ENCODE results near the gene PEX5L. TPM values are rescaled to one million over a fixed set of nuclear protein-coding genes. Genes with fewer than 3 reads are reported as not detected.

PEX5L gene
- total RNA-seq, 4 donors from 2014 or later: not detected

GRCh38 chr3:179885950-179886349 lies 150.8 kb downstream of the PEX5L start:
- Histone ChIP-seq H3K27ac (no peak overlapping the region), H3K9me3 (no peaks in the 10 kb centered on the region), H3K4me1 (no peaks in the 10 kb centered on the region), H3K27me3 (no peaks in the 10 kb centered on the region), H3K36me3 (no peaks in the 10 kb centered on the region), H3K4me3 (no peak overlapping the region)
- intact Hi-C loops (cut with DNase I): no loop called here
- WGBS, 2 donors: 36 to 66% methylated on average over 2 of the region's 2 CpGs
- DNase-seq: no peak
- no peak for TF ChIP-seq POLR2A (IDR thresholded peaks at IDR 0.05)
- TF ChIP-seq CTCF (IDR thresholded peaks at IDR 0.05): no peak

- DNase-seq: no peak
- Histone ChIP-seq H3K27me3 (no peaks in the 10 kb centered on the region), H3K4me3 (no peak overlapping the region), H3K27ac (no peak overlapping the region), H3K4me1 (no peaks in the 10 kb centered on the region), H3K9me3 (no peaks in the 10 kb centered on the region), H3K36me3 (no peaks in the 10 kb centered on the region)
- TF ChIP-seq POLR2A (IDR thresholded peaks at IDR 0.05): no peak
- TF ChIP-seq CTCF (IDR thresholded peaks at IDR 0.05): no peak
- WGBS, 2 donors: 23 to 38% methylated on average over 1 of the region's 1 CpG
- intact Hi-C loops (cut with DNase I): no loop called here
Measured at GRCh38 chr3:179884136-179884535, 152.6 kb downstream of the PEX5L start.

GRCh38 chr3:179882292-179882691 lies 154.4 kb downstream of the PEX5L start:
- intact Hi-C loops (cut with DNase I): no loop called here
- WGBS, 2 donors: 0 to 5% methylated on average over 2 of the region's 2 CpGs
- DNase-seq: no peak

GRCh38 chr3:179881791-179882190 lies 154.9 kb downstream of the PEX5L start:
- Histone ChIP-seq H3K27me3 (no peaks in the 10 kb centered on the region), H3K4me3 (no peak overlapping the region), H3K9me3 (no peaks in the 10 kb centered on the region), H3K27ac (no peak overlapping the region), H3K4me1 (no peaks in the 10 kb centered on the region), H3K36me3 (no peaks in the 10 kb centered on the region)
- TF ChIP-seq POLR2A (IDR thresholded peaks at IDR 0.05) (no peak), CTCF (IDR thresholded peaks at IDR 0.05) (no peak)
- no peak for DNase-seq
- WGBS, 2 donors: 23 to 30% methylated on average over 2 of the region's 2 CpGs
- intact Hi-C loops (cut with DNase I): no loop called here

More at GRCh38 chr3:179882292-179882691, 154.4 kb downstream of the PEX5L start:
- Histone ChIP-seq H3K9me3 (no peaks in the 10 kb centered on the region), H3K4me3 (no peak overlapping the region), H3K27me3 (no peaks in the 10 kb centered on the region), H3K36me3 (no peaks in the 10 kb centered on the region), H3K27ac (no peak overlapping the region), H3K4me1 (no peaks in the 10 kb centered on the region)
- TF ChIP-seq POLR2A (IDR thresholded peaks at IDR 0.05): no peak
- no peak for TF ChIP-seq CTCF (IDR thresholded peaks at IDR 0.05)

- Histone ChIP-seq H3K36me3 (no peaks in the 10 kb centered on the region), H3K27me3 (no peaks in the 10 kb centered on the region), H3K9me3 (no peaks in the 10 kb centered on the region), H3K27ac (no peak overlapping the region), H3K4me1 (no peaks in the 10 kb centered on the region), H3K4me3 (no peak overlapping the region)
- WGBS, 2 donors: 43 to 47% methylated on average over 4 of the region's 4 CpGs
- no peak for DNase-seq
- TF ChIP-seq CTCF (IDR thresholded peaks at IDR 0.05): no peak
- TF ChIP-seq POLR2A (IDR thresholded peaks at IDR 0.05): no peak
- intact Hi-C loops (cut with DNase I): no loop called here
Measured at GRCh38 chr3:179880868-179881267, 155.9 kb downstream of the PEX5L start.

Measured in esophagus squamous epithelium (tissue), 5 donors.